HuH-7 (cell line): ENCODE measurements around the gene MBD3L5.
"Not testable (repeated sequence)": the region's sequence is repeated elsewhere in the genome, so short reads cannot be mapped to it uniquely, and the experiment has no call there.

Experiments used
- DNase-seq: peaks from one replicate; pipeline ENCODE4 v3.0.0; 2011; ENCODE audit warnings: low spot score

The MBD3L5 gene

GRCh38 chr19:7052896-7053295 lies 22.5 kb downstream of the MBD3L5 start:
- DNase-seq, result not testable (repeated sequence)

- DNase-seq, result not testable (repeated sequence)
Observed at GRCh38 chr19:7054635-7055368, 24.4 kb downstream of the MBD3L5 start.

- DNase-seq, result not testable (repeated sequence)
Observed at GRCh38 chr19:7055679-7056078, 25.3 kb downstream of the MBD3L5 start.

GRCh38 chr19:7056371-7056770 lies 26.0 kb downstream of the MBD3L5 start:
- not testable (repeated sequence) for DNase-seq

- not testable (repeated sequence) for DNase-seq
Observed at GRCh38 chr19:7058576-7058975, 28.2 kb downstream of the MBD3L5 start, which contains the start of gene MBD3L3. TSS of gene MBD3L3 (minus strand) at chr19:7058676. CDS start at chr19:7058605, 71 bp downstream.

GRCh38 chr19:7059977-7060376 lies 29.6 kb downstream of the MBD3L5 start:
- DNase-seq, result not testable (repeated sequence)

GRCh38 chr19:7063339-7063738 lies 33.0 kb downstream of the MBD3L5 start:
- no peak for DNase-seq

- no peak for DNase-seq
Observed at GRCh38 chr19:7063764-7064418, 33.5 kb downstream of the MBD3L5 start.

- DNase-seq, result not testable (repeated sequence)
Observed at GRCh38 chr19:7067122-7067521, 36.7 kb downstream of the MBD3L5 start.

- DNase-seq, result no peak
Observed at GRCh38 chr19:7067716-7068115, 37.3 kb downstream of the MBD3L5 start.

GRCh38 chr19:7068599-7068998 lies 38.2 kb downstream of the MBD3L5 start:
- no peak for DNase-seq

GRCh38 chr19:7069042-7069903 lies 38.9 kb downstream of the MBD3L5 start, which contains the start of gene ZNF557:
TSS of gene ZNF557 (plus strand) at chr19:7069703. CDS start at chr19:7075075, 5,372 bp downstream.
- DNase-seq, result peak; percentile 77

GRCh38 chr19:7069904-7070226 lies 39.5 kb downstream of the MBD3L5 start:
- no peak for DNase-seq

GRCh38 chr19:7072541-7072940 lies 42.2 kb downstream of the MBD3L5 start:
- no peak for DNase-seq

- no peak for DNase-seq
Observed at GRCh38 chr19:7074705-7075282, 44.4 kb downstream of the MBD3L5 start.

GRCh38 chr19:7076151-7076550 lies 45.8 kb downstream of the MBD3L5 start:
- no peak for DNase-seq

GRCh38 chr19:7078008-7078407 lies 47.6 kb downstream of the MBD3L5 start:
- no peak for DNase-seq
